GM10266 (cell line): ENCODE data around the gene HNF1A.

Source experiments
- DNase-seq: peaks from one replicate; pipeline ENCODE4 v3.0.0; 2012; ENCODE audit errors: extremely low spot score
- CTCF ChIP-seq: IDR thresholded peaks from 2 replicates; pipeline ENCODE4 v1.5.1; 2012; ENCODE audit warnings: mild to moderate bottlenecking, low read depth; ENCODE audit not compliant: control insufficient read depth, insufficient read depth; ENCODE audit errors: missing control alignments

Gene HNF1A

GRCh38 chr12:120990487-120991055, 12.2 kb downstream of the HNF1A start:
- DNase-seq = no peak
- no peak for TF ChIP-seq CTCF

GRCh38 chr12:120991965-120992364, 13.6 kb downstream of the HNF1A start:
- no peak for DNase-seq
- TF ChIP-seq CTCF = no peak

GRCh38 chr12:120992989-120993388, 14.6 kb downstream of the HNF1A start:
- no peak for DNase-seq
- TF ChIP-seq CTCF = no peak

- no peak for DNase-seq
- no peak for TF ChIP-seq CTCF
These were observed 15.2 kb downstream of the HNF1A start for GRCh38 chr12:120993496-120993895.

- no peak for DNase-seq
- TF ChIP-seq CTCF = no peak
These were observed 15.7 kb downstream of the HNF1A start for GRCh38 chr12:120994059-120994458.

GRCh38 chr12:120994589-120995337, 16.4 kb downstream of the HNF1A start:
- no peak for TF ChIP-seq CTCF
- no peak for DNase-seq

GRCh38 chr12:120996133-120996746, 17.9 kb downstream of the HNF1A start:
- DNase-seq = no peak

More at GRCh38 chr12:120996133-120996746, 17.9 kb downstream of the HNF1A start:
- no peak for TF ChIP-seq CTCF
